Hepatocyte (in vitro differentiated cells): Measurements from ENCODE around the gene GLI3.

ENCODE experiments used
- CTCF ChIP-seq: fragments of 200-600 bp; sonication (generic); IDR thresholded peaks from 2 replicates; pipeline ENCODE4 v1.5.1; 2016; ENCODE audit warnings: antibody characterized with exemption, mild to moderate bottlenecking; ENCODE audit not compliant: poor library complexity
- EZH2 ChIP-seq: fragments of 200-600 bp; sonication (generic); IDR thresholded peaks from 2 replicates; pipeline ENCODE4 v1.6.1; 2016; ENCODE audit warnings: antibody characterized with exemption, mild to moderate bottlenecking, borderline replicate concordance
- EZH2phosphoT487 ChIP-seq: fragments of 200-600 bp; sonication (generic); IDR thresholded peaks from one replicate; pipeline ENCODE4 v1.6.1; 2018; ENCODE audit warnings: antibody characterized with exemption, mild to moderate bottlenecking, low read depth, moderate library complexity; ENCODE audit not compliant: unreplicated experiment, severe bottlenecking

GRCh38 chr7:42237811-42238541, 967 bp upstream of the GLI3 start:
- TF ChIP-seq EZH2phosphoT487 (no peak), CTCF (no peak), EZH2 (no peak)
